ENCODE results near the gene SNW1. TPM values are rescaled to one million over a fixed set of nuclear protein-coding genes. Genes with fewer than 3 reads are reported as not detected.

SNW1 gene
- total RNA-seq: 54.9 and 61.2 TPM in 2 replicates

GRCh38 chr14:77760381-77761204, at the start of gene SNW1:
Gene SNW1 (minus strand): TSS chr14:77761156. CDS start chr14:77761127, 29 bp downstream.

DNA sequence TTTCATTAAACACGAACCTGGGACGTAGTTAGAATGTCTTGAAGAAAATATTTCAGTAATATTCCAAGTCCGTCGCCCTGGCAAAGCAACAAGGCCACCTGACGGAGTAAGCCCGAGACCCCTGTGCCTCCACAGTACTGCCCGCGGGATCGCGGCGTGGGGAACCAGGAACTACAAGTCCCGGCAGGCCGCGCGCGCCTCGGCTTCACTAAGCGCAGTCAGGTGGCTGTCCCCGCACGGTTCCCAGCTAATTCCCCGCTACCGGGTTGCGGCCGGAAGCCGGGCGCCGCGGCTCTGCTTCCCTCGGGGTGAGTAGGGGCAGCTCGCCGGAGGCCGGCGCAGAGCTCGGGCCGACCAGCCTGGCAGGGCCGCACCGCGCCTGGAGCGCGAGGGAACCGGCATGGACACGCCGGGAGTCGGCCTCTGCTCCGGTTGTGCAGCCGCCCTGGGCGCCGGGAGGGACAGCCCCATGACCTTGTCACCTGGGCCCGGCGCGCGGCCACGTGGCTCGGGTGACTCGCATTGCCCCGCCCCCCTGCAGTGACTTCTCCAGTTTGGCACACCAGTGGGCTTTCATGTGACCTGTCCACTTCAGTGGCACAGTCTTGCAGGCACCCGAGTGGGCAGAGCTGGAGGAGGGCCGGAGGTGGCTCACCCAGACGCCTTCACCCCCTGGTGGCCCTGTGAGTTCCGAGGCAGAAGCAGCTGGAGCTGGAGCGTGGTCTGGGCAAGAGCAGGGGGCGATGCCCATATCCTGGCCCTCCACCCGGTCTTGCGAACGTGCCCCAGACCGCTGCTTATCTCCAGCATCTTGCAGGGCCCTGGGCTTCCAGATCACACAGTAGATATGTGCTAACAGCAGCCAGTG, 39.1 kb upstream of the SNW1 start, which contains the start of gene ADCK1:
Gene ADCK1 (plus strand): TSS at position 247 of the 868 bp plus-strand sequence. CDS start 18,870 bp downstream, outside the sequence.

DNA sequence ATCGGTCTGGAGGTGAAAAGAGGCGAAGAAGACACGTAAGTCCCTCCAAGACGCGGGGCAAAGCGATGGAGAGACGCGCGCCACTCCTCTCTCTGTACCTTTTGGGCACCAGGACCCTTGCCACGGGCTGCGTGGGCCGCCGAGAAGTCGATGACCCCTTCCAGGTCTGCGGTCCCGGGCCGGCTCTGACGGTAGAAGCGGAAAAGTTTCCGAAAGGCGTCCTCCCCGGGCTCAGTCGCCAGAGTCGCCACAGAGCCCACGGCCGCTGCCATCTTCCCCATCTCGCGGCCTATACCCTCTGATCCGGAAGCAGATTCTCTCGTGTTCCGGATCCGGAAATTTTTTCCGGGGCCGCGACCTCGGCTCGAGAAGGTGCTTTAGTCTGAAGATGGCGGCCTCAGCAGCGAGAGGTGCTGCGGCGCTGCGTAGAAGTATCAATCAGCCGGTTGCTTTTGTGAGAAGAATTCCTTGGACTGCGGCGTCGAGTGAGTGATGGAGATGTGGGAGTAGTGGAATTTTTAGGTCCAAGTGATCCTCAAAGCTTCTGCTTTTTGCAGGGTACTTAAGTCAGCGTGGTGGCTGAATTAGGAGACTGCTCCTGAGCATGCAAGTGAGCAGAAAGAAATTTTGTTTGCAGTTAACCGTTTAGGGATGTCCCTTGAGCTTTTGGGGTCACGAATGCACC, 53.1 kb downstream of the SNW1 start, which contains the start of the genes ALKBH1 and SLIRP:
Gene ALKBH1 (minus strand): TSS at position 300 of the 685 bp plus-strand sequence. CDS start 19 bp downstream, at position 281.
Gene SLIRP (plus strand): TSS at position 380 of the 685 bp plus-strand sequence. CDS start 9 bp downstream, at position 389.

Other genes starting within 250 kb of the SNW1 start
- 59.3 and 60.2 TPM in 2 replicates for gene SPTLC2, start 144.5 kb downstream of the SNW1 start, total RNA-seq
- 8.4 and 12.5 TPM in 2 replicates for gene ALKBH1, start 53.1 kb downstream of the SNW1 start, total RNA-seq
- gene SLIRP, start 53.1 kb downstream of the SNW1 start, total RNA-seq: 147 and 234 TPM in 2 replicates
- gene ADCK1, start 39.0 kb upstream of the SNW1 start, total RNA-seq: 5.9 and 6.2 TPM in 2 replicates